Mammary epithelial cell (primary cell): ENCODE results near the gene CCDC61.
A peak's percentile ranks its signal among the peaks of the same experiment; 100 is the strongest.

Experiments used
- EZH2 ChIP-seq: IDR thresholded peaks from 2 replicates; pipeline ENCODE4 v1.6.1; 2012; ENCODE audit warnings: low read length, inconsistent platforms, borderline replicate concordance
- TF ChIP-seq, protein P1 (sequence below), 2 donors: IDR thresholded peaks in 1 of 2; conservative IDR thresholded peaks in 1 of 2; 2 replicates each; pipeline ENCODE4 v1.5.1; 2011 to 2012; ENCODE audit warnings: inconsistent platforms in 2 of 2, low read length in 2 of 2, mild to moderate bottlenecking in 2 of 2, control low read depth in 1 of 2, low read depth in 1 of 2; ENCODE audit not compliant: insufficient read depth in 1 of 2; ENCODE audit errors: extremely low read depth in 1 of 2

- TF ChIP-seq, protein P1, sequence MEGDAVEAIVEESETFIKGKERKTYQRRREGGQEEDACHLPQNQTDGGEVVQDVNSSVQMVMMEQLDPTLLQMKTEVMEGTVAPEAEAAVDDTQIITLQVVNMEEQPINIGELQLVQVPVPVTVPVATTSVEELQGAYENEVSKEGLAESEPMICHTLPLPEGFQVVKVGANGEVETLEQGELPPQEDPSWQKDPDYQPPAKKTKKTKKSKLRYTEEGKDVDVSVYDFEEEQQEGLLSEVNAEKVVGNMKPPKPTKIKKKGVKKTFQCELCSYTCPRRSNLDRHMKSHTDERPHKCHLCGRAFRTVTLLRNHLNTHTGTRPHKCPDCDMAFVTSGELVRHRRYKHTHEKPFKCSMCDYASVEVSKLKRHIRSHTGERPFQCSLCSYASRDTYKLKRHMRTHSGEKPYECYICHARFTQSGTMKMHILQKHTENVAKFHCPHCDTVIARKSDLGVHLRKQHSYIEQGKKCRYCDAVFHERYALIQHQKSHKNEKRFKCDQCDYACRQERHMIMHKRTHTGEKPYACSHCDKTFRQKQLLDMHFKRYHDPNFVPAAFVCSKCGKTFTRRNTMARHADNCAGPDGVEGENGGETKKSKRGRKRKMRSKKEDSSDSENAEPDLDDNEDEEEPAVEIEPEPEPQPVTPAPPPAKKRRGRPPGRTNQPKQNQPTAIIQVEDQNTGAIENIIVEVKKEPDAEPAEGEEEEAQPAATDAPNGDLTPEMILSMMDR (conservative IDR thresholded peaks at IDR 0.05 in 1 of 2, IDR thresholded peaks at IDR 0.05 in 1 of 2; ENCODE audit: extremely low read depth in 1 of 2, insufficient read depth in 1 of 2, low read depth in 1 of 2, low read length in 2 of 2): peak; percentile 70 to 75
- no peak for TF ChIP-seq EZH2
Observed at GRCh38 chr19:46009530-46010510, 14.6 kb downstream of the CCDC61 start.
